Dendritic cell treated with granulocyte-macrophage colony-stimulating factor and Interleukin-4, amounts not matched to agents 40 ng/mL and 50 ng/mL, for 4 days (primary cell): ENCODE measurements around the gene PPP2R5C.

ENCODE experiments used
- H3K27ac Mint-ChIP-seq: one replicate; pipeline ENCODE4 v1.8.0; 2022; ENCODE audit warnings: mild to moderate bottlenecking, mixed read lengths
- H3K27me3 Mint-ChIP-seq: one replicate; pipeline ENCODE4 v1.8.0; 2022; ENCODE audit warnings: mild to moderate bottlenecking, mixed read lengths
- H3K36me3 Mint-ChIP-seq: one replicate; pipeline ENCODE4 v1.8.0; 2022; ENCODE audit warnings: low read depth, mixed read lengths
- H3K4me1 Mint-ChIP-seq: one replicate; pipeline ENCODE4 v1.8.0; 2022; ENCODE audit warnings: low read depth, mixed read lengths
- H3K4me3 Mint-ChIP-seq: one replicate; pipeline ENCODE4 v1.8.0; 2022; ENCODE audit warnings: mild to moderate bottlenecking, moderate library complexity, mixed read lengths
- H3K9me3 Mint-ChIP-seq: one replicate; pipeline ENCODE4 v1.8.0; 2022; ENCODE audit warnings: mixed read lengths
- intact Hi-C: fragments of 100-400 bp; cut with micrococcal nuclease; formaldehyde crosslinking; loops from one replicate; pipeline ENCODE4 v1.15.0; 2022

Gene PPP2R5C

GRCh38 chr14:101876555-101876938, 115.0 kb downstream of the PPP2R5C start:
- no peaks in the 10 kb centered on the region for H3K27me3 Mint-ChIP-seq
- H3K36me3 Mint-ChIP-seq: peaks cover 31% of the 10 kb centered on the region
- no peaks in the 10 kb centered on the region for H3K9me3 Mint-ChIP-seq
- H3K27ac Mint-ChIP-seq: peak overlapping the region; percentile 67
- no peak overlapping the region for H3K4me3 Mint-ChIP-seq
- intact Hi-C loops: loop anchor here (1.0 to 5.0 kb wide), 2 partner anchors 34 to 67 kb away; no protein-coding TSS in a partner anchor
- H3K4me1 Mint-ChIP-seq: peaks cover 60% of the 10 kb centered on the region

GRCh38 chr14:101877766-101878165, 116.3 kb downstream of the PPP2R5C start:
- Mint-ChIP-seq H3K27ac (peak overlapping the region; percentile 67), H3K9me3 (no peaks in the 10 kb centered on the region), H3K36me3 (peaks cover 43% of the 10 kb centered on the region), H3K4me3 (no peak overlapping the region), H3K4me1 (peaks cover 55% of the 10 kb centered on the region), H3K27me3 (no peaks in the 10 kb centered on the region)
- intact Hi-C loops: loop anchor here (5.0 kb wide), 1 partner anchor 35 kb away; no protein-coding TSS in a partner anchor

- Mint-ChIP-seq H3K36me3 (peaks cover 49% of the 10 kb centered on the region), H3K4me1 (peaks cover 50% of the 10 kb centered on the region), H3K27me3 (no peaks in the 10 kb centered on the region), H3K27ac (no peak overlapping the region), H3K4me3 (no peak overlapping the region), H3K9me3 (no peaks in the 10 kb centered on the region)
- intact Hi-C loops: loop anchor here (5.0 kb wide), 1 partner anchor 36 kb away; no protein-coding TSS in a partner anchor
These were observed 116.8 kb downstream of the PPP2R5C start for GRCh38 chr14:101878211-101878821.

GRCh38 chr14:101878822-101879528, 117.5 kb downstream of the PPP2R5C start:
- intact Hi-C loops: loop anchor here (5.0 kb wide), 1 partner anchor 37 kb away; no protein-coding TSS in a partner anchor
- Mint-ChIP-seq H3K27me3 (no peaks in the 10 kb centered on the region), H3K4me1 (peaks cover 43% of the 10 kb centered on the region), H3K27ac (peak overlapping the region; percentile 56), H3K36me3 (peaks cover 55% of the 10 kb centered on the region), H3K9me3 (no peaks in the 10 kb centered on the region), H3K4me3 (no peak overlapping the region)

- Mint-ChIP-seq H3K9me3 (no peaks in the 10 kb centered on the region), H3K27ac (peak overlapping the region; percentile 56), H3K27me3 (no peaks in the 10 kb centered on the region), H3K36me3 (peaks cover 63% of the 10 kb centered on the region), H3K4me3 (no peak overlapping the region), H3K4me1 (peaks cover 41% of the 10 kb centered on the region)
- intact Hi-C loops: loop anchor here (5.0 kb wide), 1 partner anchor 37 kb away; no protein-coding TSS in a partner anchor
These were observed 118.2 kb downstream of the PPP2R5C start for GRCh38 chr14:101879529-101880336.

- H3K9me3 Mint-ChIP-seq: no peaks in the 10 kb centered on the region
- no peak overlapping the region for H3K27ac Mint-ChIP-seq
- H3K4me1 Mint-ChIP-seq: peaks cover 26% of the 10 kb centered on the region
- H3K4me3 Mint-ChIP-seq: no peak overlapping the region
- intact Hi-C loops: no loop called here
- peaks cover 80% of the 10 kb centered on the region for H3K36me3 Mint-ChIP-seq
- H3K27me3 Mint-ChIP-seq: no peaks in the 10 kb centered on the region
These were observed 119.9 kb downstream of the PPP2R5C start for GRCh38 chr14:101881426-101881825.

- H3K4me1 Mint-ChIP-seq: peaks cover 17% of the 10 kb centered on the region
- peaks cover 89% of the 10 kb centered on the region for H3K36me3 Mint-ChIP-seq
- no peak overlapping the region for H3K27ac Mint-ChIP-seq
These were observed 120.8 kb downstream of the PPP2R5C start for GRCh38 chr14:101882141-101882935.

GRCh38 chr14:101884089-101884933, 122.8 kb downstream of the PPP2R5C start:
- H3K9me3 Mint-ChIP-seq: no peaks in the 10 kb centered on the region
- peaks cover 5% of the 10 kb centered on the region for H3K4me1 Mint-ChIP-seq
- H3K27me3 Mint-ChIP-seq: no peaks in the 10 kb centered on the region
- H3K36me3 Mint-ChIP-seq: peaks cover 94% of the 10 kb centered on the region
- H3K4me3 Mint-ChIP-seq: no peak overlapping the region
- H3K27ac Mint-ChIP-seq: no peak overlapping the region
- intact Hi-C loops: no loop called here

More at GRCh38 chr14:101882141-101882935, 120.8 kb downstream of the PPP2R5C start:
- intact Hi-C loops: no loop called here
- H3K4me3 Mint-ChIP-seq: no peak overlapping the region
- H3K27me3 Mint-ChIP-seq: no peaks in the 10 kb centered on the region
- H3K9me3 Mint-ChIP-seq: no peaks in the 10 kb centered on the region

- Mint-ChIP-seq H3K36me3 (peaks cover 95% of the 10 kb centered on the region), H3K27ac (no peak overlapping the region), H3K4me3 (no peak overlapping the region), H3K4me1 (peaks cover 5% of the 10 kb centered on the region), H3K9me3 (no peaks in the 10 kb centered on the region), H3K27me3 (no peaks in the 10 kb centered on the region)
- intact Hi-C loops: no loop called here
These were observed 123.5 kb downstream of the PPP2R5C start for GRCh38 chr14:101884934-101885576.

- intact Hi-C loops: no loop called here
- Mint-ChIP-seq H3K9me3 (no peaks in the 10 kb centered on the region), H3K4me1 (no peaks in the 10 kb centered on the region), H3K27me3 (no peaks in the 10 kb centered on the region), H3K4me3 (no peak overlapping the region), H3K27ac (no peak overlapping the region), H3K36me3 (peaks cover 99% of the 10 kb centered on the region)
These were observed 125.7 kb downstream of the PPP2R5C start for GRCh38 chr14:101887219-101887618.

GRCh38 chr14:101888182-101888581, 126.7 kb downstream of the PPP2R5C start:
- intact Hi-C loops: no loop called here
- no peaks in the 10 kb centered on the region for H3K9me3 Mint-ChIP-seq
- H3K4me3 Mint-ChIP-seq: no peak overlapping the region
- peaks cover 98% of the 10 kb centered on the region for H3K36me3 Mint-ChIP-seq
- H3K27ac Mint-ChIP-seq: no peak overlapping the region
- H3K27me3 Mint-ChIP-seq: no peaks in the 10 kb centered on the region
- H3K4me1 Mint-ChIP-seq: no peaks in the 10 kb centered on the region

GRCh38 chr14:101889366-101889765, 127.9 kb downstream of the PPP2R5C start:
- intact Hi-C loops: no loop called here
- Mint-ChIP-seq H3K27ac (no peak overlapping the region), H3K9me3 (no peaks in the 10 kb centered on the region), H3K27me3 (no peaks in the 10 kb centered on the region), H3K4me3 (no peak overlapping the region), H3K4me1 (no peaks in the 10 kb centered on the region), H3K36me3 (peaks cover 98% of the 10 kb centered on the region)
